Hepatocyte (in vitro differentiated cells): ENCODE results near the gene ANG.

Experiments
- CTCF ChIP-seq: fragments of 200-600 bp; sonication (generic); IDR thresholded peaks from 2 replicates; pipeline ENCODE4 v1.5.1; 2016; ENCODE audit warnings: antibody characterized with exemption, mild to moderate bottlenecking; ENCODE audit not compliant: poor library complexity
- EZH2 ChIP-seq: fragments of 200-600 bp; sonication (generic); IDR thresholded peaks from 2 replicates; pipeline ENCODE4 v1.6.1; 2016; ENCODE audit warnings: antibody characterized with exemption, mild to moderate bottlenecking, borderline replicate concordance
- EZH2phosphoT487 ChIP-seq: fragments of 200-600 bp; sonication (generic); IDR thresholded peaks from one replicate; pipeline ENCODE4 v1.6.1; 2018; ENCODE audit warnings: antibody characterized with exemption, mild to moderate bottlenecking, low read depth, moderate library complexity; ENCODE audit not compliant: unreplicated experiment, severe bottlenecking

GRCh38 chr14:20699931-20700330, 11.4 kb downstream of the ANG start:
- TF ChIP-seq CTCF (no peak), EZH2phosphoT487 (no peak), EZH2 (no peak)
